Breast epithelium (tissue), 4 donors: Measurements from ENCODE around the gene APOO. TPM values are rescaled to one million over a fixed set of nuclear protein-coding genes. Genes with fewer than 3 reads are reported as not detected.
"Not testable (repeated sequence)": the region's sequence is repeated elsewhere in the genome, so short reads cannot be mapped to it uniquely, and the experiment has no call there.

Experiments
- DNase-seq, 2 donors: peaks; one replicate each; pipeline ENCODE4 v3.0.0-alpha.2; 2019; ENCODE audit warnings: low spot score in 2 of 2
- H3K27ac ChIP-seq, 2 donors: fragments of 200-600 bp; sonication (generic) in 1 of 2; one replicate each; pipeline ENCODE4 v1.5.1; 2016 to 2019; ENCODE audit warnings: mild to moderate bottlenecking in 1 of 2
- H3K27me3 ChIP-seq, 2 donors: fragments of 200-600 bp; sonication (generic) in 1 of 2; one replicate each; pipeline versions ENCODE4 v1.5.1 to v1.6.0; 2017 to 2019; ENCODE audit warnings: control low read depth in 1 of 2, mild to moderate bottlenecking in 1 of 2
- H3K36me3 ChIP-seq: fragments of 200-600 bp; one replicate; pipeline ENCODE4 v1.5.1; 2019
- H3K4me1 ChIP-seq, 2 donors: fragments of 200-600 bp; sonication (generic); one replicate each; pipeline ENCODE4 v1.5.1; 2016 to 2019; ENCODE audit warnings: control low read depth in 1 of 2
- H3K4me3 ChIP-seq, 3 donors: fragments of 200-600 bp; sonication (generic); 1 replicate in 2 of 3; 2 replicates in 1 of 3; pipeline ENCODE4 v1.5.1; 2016 to 2019; ENCODE audit warnings: mild to moderate bottlenecking in 3 of 3, moderate library complexity in 2 of 3
- H3K9me3 ChIP-seq, 2 donors: fragments of 200-600 bp; sonication (generic) in 1 of 2; one replicate each; pipeline ENCODE4 v1.5.1; 2016 to 2019; ENCODE audit warnings: control low read depth in 1 of 2
- POLR2A ChIP-seq: fragments of 450-650 bp; IDR thresholded peaks from one replicate; pipeline ENCODE4 v1.6.1; 2016; ENCODE audit warnings: antibody characterized with exemption, mild to moderate bottlenecking, moderate library complexity
- POLR2AphosphoS5 ChIP-seq, 3 donors: sonication (generic); formaldehyde crosslinking; IDR thresholded peaks; one replicate each; pipeline ENCODE4 v1.6.1; 2017; ENCODE audit warnings: antibody characterized with exemption in 3 of 3
- intact Hi-C: fragments of 100-400 bp; cut with DNase I; formaldehyde crosslinking; loops from one replicate; pipeline ENCODE4 v1.15.1; 2023; ENCODE audit warnings: low total_unique reads
- total RNA-seq, 3 donors: library from RNA; depleted of rRNA; stranded (reverse); fragments of >200 nt; gene quantifications; one replicate each; pipeline ENCODE4 v1.1.0, GENCODE V29; 2016
- TF ChIP-seq, protein P1 (sequence below), 3 donors: fragments of 450-650 bp; IDR thresholded peaks; one replicate each; pipeline ENCODE4 v1.5.1; 2016 to 2017; ENCODE audit warnings: antibody characterized with exemption in 3 of 3, mild to moderate bottlenecking in 3 of 3, moderate library complexity in 3 of 3

The APOO gene
- total RNA-seq, 3 donors from 2014 or later = 5.8 to 16.7 (median 16.1) TPM

DNA sequence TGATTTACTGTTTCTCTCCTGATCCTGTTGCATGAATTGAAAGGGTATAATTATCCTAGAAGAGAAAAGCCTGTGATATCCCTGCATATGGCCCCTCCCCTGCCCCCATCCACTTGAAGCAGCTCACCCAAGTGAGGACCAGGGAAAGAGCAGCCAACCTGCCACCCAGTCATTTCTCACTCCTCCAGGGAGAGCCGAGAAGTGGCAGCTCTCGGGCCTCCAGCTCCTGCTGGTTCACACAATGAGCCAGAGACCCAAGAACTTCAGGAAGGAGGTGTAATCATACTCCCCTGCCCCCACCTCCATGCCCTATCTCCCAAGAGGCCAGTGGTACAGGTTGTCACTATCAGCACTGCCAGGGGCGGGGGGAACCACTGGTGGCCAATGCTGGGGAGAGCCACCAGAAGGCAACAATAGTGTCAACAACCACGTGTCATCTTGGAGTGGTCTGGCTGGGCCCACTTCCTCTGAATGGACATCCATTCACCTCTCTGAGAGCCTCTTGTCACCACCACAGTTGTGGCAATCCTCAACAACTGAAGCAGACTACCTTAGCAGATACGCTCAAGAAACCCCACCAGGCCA is 42.9 kb downstream of the APOO start:
- Histone ChIP-seq H3K4me3 (no peak overlapping the region), H3K27ac (no peak overlapping the region), H3K36me3 (no peaks in the 10 kb centered on the region), H3K4me1 (no peaks in the 10 kb centered on the region), H3K9me3 (no peaks in the 10 kb centered on the region), H3K27me3 (peaks cover 0 to 8% of the 10 kb centered on the region in 2 donors)
- TF ChIP-seq, protein P1, sequence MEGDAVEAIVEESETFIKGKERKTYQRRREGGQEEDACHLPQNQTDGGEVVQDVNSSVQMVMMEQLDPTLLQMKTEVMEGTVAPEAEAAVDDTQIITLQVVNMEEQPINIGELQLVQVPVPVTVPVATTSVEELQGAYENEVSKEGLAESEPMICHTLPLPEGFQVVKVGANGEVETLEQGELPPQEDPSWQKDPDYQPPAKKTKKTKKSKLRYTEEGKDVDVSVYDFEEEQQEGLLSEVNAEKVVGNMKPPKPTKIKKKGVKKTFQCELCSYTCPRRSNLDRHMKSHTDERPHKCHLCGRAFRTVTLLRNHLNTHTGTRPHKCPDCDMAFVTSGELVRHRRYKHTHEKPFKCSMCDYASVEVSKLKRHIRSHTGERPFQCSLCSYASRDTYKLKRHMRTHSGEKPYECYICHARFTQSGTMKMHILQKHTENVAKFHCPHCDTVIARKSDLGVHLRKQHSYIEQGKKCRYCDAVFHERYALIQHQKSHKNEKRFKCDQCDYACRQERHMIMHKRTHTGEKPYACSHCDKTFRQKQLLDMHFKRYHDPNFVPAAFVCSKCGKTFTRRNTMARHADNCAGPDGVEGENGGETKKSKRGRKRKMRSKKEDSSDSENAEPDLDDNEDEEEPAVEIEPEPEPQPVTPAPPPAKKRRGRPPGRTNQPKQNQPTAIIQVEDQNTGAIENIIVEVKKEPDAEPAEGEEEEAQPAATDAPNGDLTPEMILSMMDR (IDR thresholded peaks at IDR 0.05) = no peak
- TF ChIP-seq POLR2AphosphoS5 (IDR thresholded peaks at IDR 0.05) (no peak), POLR2A (no peak)
- DNase-seq = no peak
- intact Hi-C loops = no loop called here

DNA sequence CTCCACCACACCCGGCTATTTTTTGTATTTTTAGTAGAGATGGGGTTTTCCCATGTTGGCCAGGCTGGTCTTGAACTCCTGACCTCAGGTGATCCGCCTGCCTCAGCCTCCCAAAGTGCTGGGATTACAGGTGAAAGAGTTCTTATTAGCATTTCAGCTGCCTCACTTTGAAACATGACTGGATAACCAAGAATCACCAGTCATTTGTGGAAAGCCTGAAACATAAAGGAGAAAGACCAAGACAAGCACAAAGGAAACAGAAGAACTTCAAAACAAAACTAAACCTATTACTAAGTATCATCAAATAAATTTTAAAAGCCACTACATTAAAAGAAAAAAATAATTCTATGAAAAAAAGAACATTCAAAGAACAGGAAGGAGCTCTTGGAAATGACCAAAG is 45.8 kb downstream of the APOO start:
- H3K4me1 ChIP-seq, H3K9me3 ChIP-seq, intact Hi-C loops, H3K4me3 ChIP-seq, H3K36me3 ChIP-seq, DNase-seq, H3K27ac ChIP-seq: not testable (repeated sequence)
- H3K27me3 ChIP-seq = peaks cover 0 to 16% of the 10 kb centered on the region in 2 donors

DNA sequence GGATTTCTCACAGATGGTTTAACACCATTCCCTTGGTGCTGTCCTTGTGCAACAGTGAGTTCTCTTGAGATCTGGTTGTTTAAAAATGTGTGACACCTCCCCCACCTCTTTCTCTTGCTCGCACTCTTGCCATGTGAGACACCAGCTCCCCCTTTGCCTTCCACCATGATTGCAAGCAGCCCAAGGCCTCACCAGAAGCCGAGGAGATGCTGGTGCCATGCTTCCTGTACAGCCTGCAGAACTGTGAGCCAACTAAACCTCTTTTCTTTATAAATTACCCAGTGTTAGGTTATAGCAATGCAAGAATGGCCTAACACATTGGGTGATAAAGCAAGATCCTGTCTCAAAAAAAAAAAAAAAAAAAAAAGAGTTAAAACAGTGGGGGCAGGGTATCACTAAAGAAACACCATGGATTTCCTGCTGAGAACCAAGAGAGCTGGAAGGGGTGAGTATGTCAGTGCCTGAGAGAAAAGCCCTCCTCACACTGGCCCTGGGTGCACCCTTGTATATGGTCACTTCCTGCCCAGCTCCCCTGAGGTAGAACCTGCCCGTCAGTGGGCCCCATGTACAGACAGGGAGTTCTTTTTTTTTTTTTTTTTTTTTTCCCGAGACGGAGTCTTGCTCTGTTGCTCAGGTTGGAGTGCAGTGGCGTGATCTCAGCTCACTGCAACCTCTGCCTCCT is 46.4 kb downstream of the APOO start:
- no peaks in the 10 kb centered on the region for H3K36me3 ChIP-seq
- intact Hi-C loops = no loop called here
- TF ChIP-seq POLR2A (no peak), POLR2AphosphoS5 (IDR thresholded peaks at IDR 0.05) (no peak)
- TF ChIP-seq, protein P1 (IDR thresholded peaks at IDR 0.05) = no peak
- DNase-seq = no peak
- H3K4me1 ChIP-seq = no peaks in the 10 kb centered on the region
- no peak overlapping the region for H3K4me3 ChIP-seq
- peaks cover 0 to 16% of the 10 kb centered on the region in 2 donors for H3K27me3 ChIP-seq
- no peaks in the 10 kb centered on the region for H3K9me3 ChIP-seq
- H3K27ac ChIP-seq = no peak overlapping the region

DNA sequence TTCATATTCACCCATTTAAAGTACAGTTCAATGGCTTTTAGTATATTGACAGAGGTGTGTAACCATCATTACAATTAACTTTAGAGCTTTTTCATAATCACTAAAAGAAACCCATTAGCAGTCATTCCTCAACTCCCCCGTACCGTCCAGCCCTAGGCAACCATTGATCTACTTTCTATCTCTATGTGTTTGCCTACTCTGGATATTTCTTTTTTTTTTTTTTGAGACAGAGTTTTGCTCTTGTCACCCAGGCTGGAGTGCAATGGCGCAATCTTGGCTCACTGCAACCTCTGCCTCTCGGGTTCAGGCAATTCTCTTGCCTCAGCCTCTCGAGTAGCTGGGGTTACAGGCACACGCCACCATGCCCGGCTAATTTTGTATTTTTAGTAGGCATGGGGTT is 48.5 kb downstream of the APOO start:
- H3K36me3 ChIP-seq, H3K9me3 ChIP-seq, H3K4me3 ChIP-seq, DNase-seq, H3K27ac ChIP-seq, H3K4me1 ChIP-seq, intact Hi-C loops: not testable (repeated sequence)
- peaks cover 0 to 21% of the 10 kb centered on the region in 2 donors for H3K27me3 ChIP-seq

DNA sequence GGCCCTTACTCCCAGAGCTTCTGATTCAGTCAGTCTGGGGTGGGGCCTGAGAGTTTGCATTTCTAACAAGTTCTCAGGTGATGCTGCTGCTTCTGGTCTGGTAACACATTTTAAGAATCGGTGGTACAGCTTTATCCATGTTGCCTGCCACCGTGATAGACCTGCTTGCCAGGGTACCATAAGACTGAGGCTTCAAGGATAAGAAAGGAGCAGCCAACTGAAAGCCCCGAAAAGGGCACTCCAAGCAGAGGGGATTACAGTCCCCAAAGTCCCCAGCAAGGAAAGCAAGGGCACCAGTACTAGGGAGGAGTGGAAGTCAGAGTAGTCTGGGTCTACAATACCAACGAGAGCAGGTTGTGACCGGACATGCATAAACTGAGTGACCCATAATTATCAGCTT is 49.8 kb downstream of the APOO start:
- no peak for DNase-seq
- TF ChIP-seq, protein P1 (IDR thresholded peaks at IDR 0.05) = no peak
- TF ChIP-seq POLR2AphosphoS5 (IDR thresholded peaks at IDR 0.05) = no peak
- Histone ChIP-seq H3K27ac (no peak overlapping the region), H3K36me3 (no peaks in the 10 kb centered on the region), H3K4me3 (no peak overlapping the region), H3K27me3 (peaks cover 0 to 21% of the 10 kb centered on the region in 2 donors), H3K9me3 (no peaks in the 10 kb centered on the region), H3K4me1 (no peaks in the 10 kb centered on the region)
- intact Hi-C loops = no loop called here

DNA sequence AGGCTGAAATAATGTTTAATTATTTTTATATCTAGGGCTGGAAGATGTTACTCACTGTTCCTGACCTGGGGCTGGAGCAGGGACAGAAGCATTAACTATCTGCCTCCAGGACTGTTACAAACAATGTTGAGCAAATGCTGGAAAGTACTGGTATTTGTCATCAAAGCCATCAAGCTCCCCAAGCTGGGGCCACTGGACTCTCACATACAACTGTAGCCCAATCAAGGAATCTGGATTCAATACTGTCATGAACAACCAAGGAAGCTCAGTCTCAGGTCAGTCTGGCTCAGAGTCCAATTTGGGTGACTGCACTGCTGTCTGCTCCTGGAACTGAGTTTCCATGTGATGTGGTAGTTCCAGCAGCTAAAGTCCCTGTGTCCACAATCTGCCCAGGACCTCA is 50.4 kb downstream of the APOO start:
- DNase-seq = no peak
- TF ChIP-seq POLR2AphosphoS5 (IDR thresholded peaks at IDR 0.05) = no peak
- no peak for TF ChIP-seq POLR2A
- TF ChIP-seq, protein P1 (IDR thresholded peaks at IDR 0.05) = no peak
- no peak overlapping the region for H3K27ac ChIP-seq
- H3K36me3 ChIP-seq = no peaks in the 10 kb centered on the region
- H3K4me1 ChIP-seq = no peaks in the 10 kb centered on the region
- intact Hi-C loops = no loop called here
- no peaks in the 10 kb centered on the region for H3K9me3 ChIP-seq
- peaks cover 0 to 21% of the 10 kb centered on the region in 2 donors for H3K27me3 ChIP-seq
- H3K4me3 ChIP-seq = no peak overlapping the region
